ENCODE measurements around the gene USP48.
"Not testable (repeated sequence)": the region's sequence is repeated elsewhere in the genome, so short reads cannot be mapped to it uniquely, and the experiment has no call there.

The USP48 gene

GRCh38 chr1:21793104-21793503 lies 10.2 kb upstream of the USP48 start:
- no peaks in the 10 kb centered on the region for H3K27me3 ChIP-seq (ENCODE audit: insufficient read depth, low read depth, severe bottlenecking)
- no peak overlapping the region for H3K27ac ChIP-seq
- no peak overlapping the region for H3K4me3 ChIP-seq (ENCODE audit: low read depth, low read length)
- no peak for DNase-seq
- H3K9me3 ChIP-seq (ENCODE audit: severe bottlenecking), result peaks cover 5% of the 10 kb centered on the region
- no peaks in the 10 kb centered on the region for H3K36me3 ChIP-seq
- no peak for TF ChIP-seq CTCF (IDR thresholded peaks at IDR 0.05; ENCODE audit: low read depth, low read length)

DNA sequence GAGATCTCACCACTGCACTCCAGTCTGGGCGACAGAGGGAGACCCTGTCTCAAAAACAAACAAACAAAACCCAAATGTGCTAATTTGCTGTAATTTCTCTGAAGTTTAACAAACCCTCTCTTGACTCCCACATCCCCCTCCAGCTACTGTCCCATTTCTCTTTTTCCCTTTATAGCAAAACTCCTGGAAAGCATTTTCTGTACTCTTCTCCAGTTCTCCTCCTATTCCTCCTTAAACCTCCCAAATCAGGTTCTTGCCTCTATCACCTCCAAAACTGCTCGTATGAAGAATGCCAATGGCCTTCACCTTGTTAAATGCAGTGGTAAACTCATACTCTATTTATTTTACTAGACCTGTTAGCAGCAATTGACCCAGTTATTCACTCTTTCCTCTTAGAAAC lies 3.7 kb upstream of the USP48 start:
- Histone ChIP-seq H3K9me3 (ENCODE audit: severe bottlenecking) (no peaks in the 10 kb centered on the region), H3K36me3 (peaks cover 2% of the 10 kb centered on the region; the same call in 1 of the 2 replicates), H3K4me3 (ENCODE audit: low read depth, low read length) (no peak overlapping the region), H3K27ac (no peak overlapping the region), H3K27me3 (ENCODE audit: insufficient read depth, low read depth, severe bottlenecking) (no peaks in the 10 kb centered on the region)
- no peak for TF ChIP-seq CTCF (IDR thresholded peaks at IDR 0.05; ENCODE audit: low read depth, low read length)
- no peak for DNase-seq

GRCh38 chr1:21785764-21786163 lies 2.8 kb upstream of the USP48 start:
- H3K4me3 ChIP-seq (ENCODE audit: low read depth, low read length); DNase-seq; H3K27ac ChIP-seq; H3K9me3 ChIP-seq (ENCODE audit: severe bottlenecking); H3K36me3 ChIP-seq; H3K27me3 ChIP-seq (ENCODE audit: insufficient read depth, low read depth, severe bottlenecking): not testable (repeated sequence)

DNA sequence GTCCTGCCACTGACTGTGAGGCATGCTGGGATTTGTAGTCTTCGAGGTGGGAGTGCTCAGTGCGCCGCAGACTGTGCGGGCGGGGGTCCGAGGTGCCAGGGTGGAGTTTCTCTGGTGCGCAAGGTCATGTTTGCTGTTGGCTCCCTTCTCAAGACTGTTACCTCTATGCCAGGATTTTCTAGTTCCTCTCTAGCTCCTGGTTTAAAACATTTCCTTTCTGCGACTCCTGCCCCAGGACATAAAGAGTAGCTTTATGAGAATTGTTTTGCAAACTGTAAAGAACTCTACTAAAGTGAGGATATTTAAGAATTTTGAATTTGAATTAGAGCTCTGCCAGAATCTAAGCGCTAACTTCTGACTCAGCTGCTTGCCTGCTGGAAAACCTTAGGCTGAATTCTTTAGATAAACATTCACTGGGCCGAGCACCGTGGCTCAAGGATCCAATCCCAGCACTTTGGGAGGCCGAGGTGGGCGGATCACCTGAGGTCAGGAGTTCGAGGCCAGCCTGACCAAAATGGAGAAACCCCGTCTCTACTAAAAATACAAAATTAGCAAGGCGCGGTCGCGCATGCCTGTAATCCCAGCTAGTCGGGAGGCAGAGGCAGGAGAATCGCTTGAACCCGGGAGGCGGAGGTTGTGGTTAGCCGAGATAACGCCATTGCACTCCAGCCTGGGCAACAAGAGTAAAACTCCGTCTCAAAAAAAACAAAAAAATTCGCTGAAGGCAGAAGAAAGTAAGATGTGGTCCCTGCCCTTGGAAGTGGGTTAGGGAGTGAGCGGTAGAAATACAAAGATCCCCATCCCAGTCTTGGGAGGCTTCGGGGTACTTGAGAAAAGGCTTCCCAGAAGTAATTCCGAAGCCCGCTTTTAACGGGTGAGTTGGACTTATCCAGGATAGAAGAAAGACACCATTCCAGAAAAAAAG lies 992 bp upstream of the USP48 start:
- peak; percentile 95 for DNase-seq
- peak overlapping the region; percentile 96 for H3K4me3 ChIP-seq (ENCODE audit: low read depth, low read length)
- no peaks in the 10 kb centered on the region for H3K9me3 ChIP-seq (ENCODE audit: severe bottlenecking)
- H3K27me3 ChIP-seq (ENCODE audit: insufficient read depth, low read depth, severe bottlenecking), result no peaks in the 10 kb centered on the region
- peak overlapping the region; percentile 98 for H3K27ac ChIP-seq
- no peak for TF ChIP-seq CTCF (IDR thresholded peaks at IDR 0.05; ENCODE audit: low read depth, low read length)
- peaks cover 2% of the 10 kb centered on the region; the same call in 1 of the 2 replicates for H3K36me3 ChIP-seq

DNA sequence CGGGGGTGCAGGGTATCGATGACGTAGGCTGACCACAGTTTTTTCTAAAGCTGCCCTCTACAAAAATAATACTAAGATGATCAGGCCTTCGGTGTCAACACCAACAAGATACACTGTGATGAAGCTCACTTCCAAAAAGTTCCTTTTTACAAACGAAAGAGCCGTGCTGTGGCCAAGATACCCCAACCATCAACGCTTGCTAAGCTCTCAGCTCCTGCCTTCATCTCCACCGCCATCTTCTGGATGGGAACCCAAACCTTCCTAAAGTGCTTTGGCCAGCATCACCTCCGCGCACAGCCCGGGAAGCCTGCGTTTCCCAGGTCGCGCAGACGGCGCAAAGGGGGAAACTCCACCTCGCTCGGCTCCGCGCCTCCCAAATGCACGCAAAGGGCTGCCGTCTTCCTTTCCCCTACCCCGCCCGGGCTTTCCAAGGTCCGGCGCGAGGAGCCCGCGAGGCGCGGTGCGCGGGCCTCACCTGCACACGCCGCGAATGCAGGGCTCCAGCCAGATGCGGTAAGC lies 541 bp downstream of the USP48 start:
- Histone ChIP-seq H3K4me3 (ENCODE audit: low read depth, low read length) (peak overlapping the region; percentile 96), H3K27ac (peak overlapping the region; percentile 98), H3K9me3 (ENCODE audit: severe bottlenecking) (no peaks in the 10 kb centered on the region), H3K36me3 (peaks cover 2% of the 10 kb centered on the region; the same call in 1 of the 2 replicates), H3K27me3 (ENCODE audit: insufficient read depth, low read depth, severe bottlenecking) (no peaks in the 10 kb centered on the region)
- DNase-seq, result peak; percentile 65
- peak; percentile 51 for TF ChIP-seq CTCF (IDR thresholded peaks at IDR 0.05; ENCODE audit: low read depth, low read length)

- peak overlapping the region; percentile 98 for H3K27ac ChIP-seq
- no peak for DNase-seq
- TF ChIP-seq CTCF (IDR thresholded peaks at IDR 0.05; ENCODE audit: low read depth, low read length), result no peak
Observed at GRCh38 chr1:21781815-21782348, 1.1 kb downstream of the USP48 start.

More at GRCh38 chr1:21781815-21782348, 1.1 kb downstream of the USP48 start:
- no peaks in the 10 kb centered on the region for H3K9me3 ChIP-seq (ENCODE audit: severe bottlenecking)
- H3K4me3 ChIP-seq (ENCODE audit: low read depth, low read length), result peak overlapping the region; percentile 96
- H3K27me3 ChIP-seq (ENCODE audit: insufficient read depth, low read depth, severe bottlenecking), result no peaks in the 10 kb centered on the region
- H3K36me3 ChIP-seq, result peaks cover 2% of the 10 kb centered on the region; the same call in 1 of the 2 replicates
